Liver (tissue), 9 donors: ENCODE results near the gene ACTR2. TPM values are rescaled to one million over a fixed set of nuclear protein-coding genes. Genes with fewer than 3 reads are reported as not detected.
"Not testable (repeated sequence)": the region's sequence is repeated elsewhere in the genome, so short reads cannot be mapped to it uniquely, and the experiment has no call there.

Experiments
- DNase-seq: peaks from one replicate; pipeline ENCODE4 v3.0.0-alpha.2; 2017; ENCODE audit warnings: low spot score
- H3K27ac ChIP-seq, 2 donors: one replicate each; pipeline ENCODE4 v1.7.0; 2013; ENCODE audit warnings: inconsistent platforms in 2 of 2, low read length in 2 of 2, control low read depth in 1 of 2, low read depth in 1 of 2, mild to moderate bottlenecking in 1 of 2
- H3K27me3 ChIP-seq, 4 donors: one replicate each; pipeline versions ENCODE4 v1.6.1 to v1.7.0; 2013; ENCODE audit warnings: low read length in 3 of 4, inconsistent platforms in 1 of 4, mild to moderate bottlenecking in 1 of 4, moderate library complexity in 1 of 4; ENCODE audit not compliant: control insufficient read depth in 4 of 4, insufficient read depth in 4 of 4
- H3K36me3 ChIP-seq, 4 donors: one replicate each; pipeline versions ENCODE4 v1.6.1 to v1.7.0; 2013; ENCODE audit warnings: low read length in 3 of 4, mild to moderate bottlenecking in 3 of 4, low read depth in 1 of 4, moderate library complexity in 1 of 4; ENCODE audit not compliant: control insufficient read depth in 4 of 4, insufficient read depth in 3 of 4
- H3K4me1 ChIP-seq, 4 donors: one replicate each; pipeline versions ENCODE4 v1.6.1 to v1.7.0; 2013; ENCODE audit warnings: low read length in 3 of 4, mild to moderate bottlenecking in 3 of 4, moderate library complexity in 1 of 4; ENCODE audit not compliant: control insufficient read depth in 4 of 4, insufficient read depth in 4 of 4
- H3K4me3 ChIP-seq, 3 donors: one replicate each; pipeline versions ENCODE4 v1.6.1 to v1.7.0; 2013; ENCODE audit warnings: low read length in 3 of 3, control low read depth in 1 of 3, low read depth in 1 of 3, mild to moderate bottlenecking in 1 of 3
- H3K9ac ChIP-seq, 2 donors: one replicate each; pipeline ENCODE4 v1.7.0; 2013; ENCODE audit warnings: low read length in 2 of 2, mild to moderate bottlenecking in 2 of 2, moderate library complexity in 2 of 2, control low read depth in 1 of 2, low read depth in 1 of 2
- H3K9me3 ChIP-seq, 4 donors: one replicate each; pipeline versions ENCODE4 v1.6.1 to v1.7.0; 2013; ENCODE audit warnings: low read length in 3 of 4; ENCODE audit not compliant: control insufficient read depth in 4 of 4
- ATF3 ChIP-seq: IDR thresholded peaks from 2 replicates; pipeline ENCODE4 v1.6.1; 2016; ENCODE audit warnings: antibody characterized with exemption
- CTCF ChIP-seq: fragments of 150-350 bp; IDR thresholded peaks from 2 replicates; pipeline ENCODE4 v1.5.1; 2017; ENCODE audit warnings: improper control_type of control experiment, low read depth, low read length; ENCODE audit not compliant: missing input control
- EGR1 ChIP-seq, 2 donors: IDR thresholded peaks; 2 replicates each; pipeline ENCODE4 v1.6.1; 2016 to 2018; ENCODE audit warnings: antibody characterized with exemption in 2 of 2, low read depth in 2 of 2
- FOXA1 ChIP-seq: IDR thresholded peaks from 2 replicates; pipeline ENCODE4 v1.6.1; 2016; ENCODE audit warnings: antibody characterized with exemption
- FOXA2 ChIP-seq: IDR thresholded peaks from 2 replicates; pipeline ENCODE4 v1.6.1; 2016; ENCODE audit warnings: antibody characterized with exemption
- GABPA ChIP-seq, 2 donors: IDR thresholded peaks in 1 of 2; conservative IDR thresholded peaks in 1 of 2; 2 replicates each; pipeline ENCODE4 v1.6.1; 2016; ENCODE audit warnings: antibody characterized with exemption in 2 of 2, mild to moderate bottlenecking in 1 of 2, moderate library complexity in 1 of 2
- HNF4A ChIP-seq, 2 donors: conservative IDR thresholded peaks; 2 replicates each; pipeline ENCODE4 v1.6.1; 2016; ENCODE audit warnings: antibody characterized with exemption in 2 of 2, mild to moderate bottlenecking in 2 of 2
- HNF4G ChIP-seq: IDR thresholded peaks from 2 replicates; pipeline ENCODE4 v1.6.1; 2016; ENCODE audit warnings: antibody characterized with exemption
- MAX ChIP-seq: IDR thresholded peaks from 2 replicates; pipeline ENCODE4 v1.6.1; 2016; ENCODE audit warnings: antibody characterized with exemption
- NR2F2 ChIP-seq: IDR thresholded peaks from 2 replicates; pipeline ENCODE4 v1.6.1; 2016; ENCODE audit warnings: antibody characterized with exemption
- REST ChIP-seq: IDR thresholded peaks from 2 replicates; pipeline ENCODE4 v1.6.1; 2016; ENCODE audit warnings: antibody characterized with exemption, mild to moderate bottlenecking
- RXRA ChIP-seq, 2 donors: IDR thresholded peaks; 2 replicates each; pipeline ENCODE4 v1.6.1; 2017 to 2018; ENCODE audit warnings: antibody characterized with exemption in 2 of 2, mild to moderate bottlenecking in 1 of 2
- SP1 ChIP-seq: IDR thresholded peaks from 2 replicates; pipeline ENCODE4 v1.6.1; 2018; ENCODE audit warnings: antibody characterized with exemption, mild to moderate bottlenecking
- TAF1 ChIP-seq: conservative IDR thresholded peaks from 2 replicates; pipeline ENCODE4 v1.6.1; 2016; ENCODE audit warnings: antibody characterized with exemption, mild to moderate bottlenecking
- YY1 ChIP-seq: IDR thresholded peaks from 2 replicates; pipeline ENCODE4 v1.6.1; 2016; ENCODE audit warnings: antibody characterized with exemption, mild to moderate bottlenecking
- ZBTB33 ChIP-seq: IDR thresholded peaks from 2 replicates; pipeline ENCODE4 v1.6.1; 2016; ENCODE audit warnings: antibody characterized with exemption
- WGBS: extraction: QIAGEN DNeasy Blood & Tissue Kit; methylation state at CpG from one replicate; pipeline ENCODE4 v1.1.7; 2013; 5-methylcytosine and 5-hydroxymethylcytosine counted together
- polyA plus RNA-seq, 2 donors: library from polyadenylated mRNA; stranded (reverse) in 1 of 2; unstranded in 1 of 2; fragments of 200-250 nt in 1 of 2; fragments of >200 nt in 1 of 2; fragmentation: Nextera tagmentation in 1 of 2; extraction: Ambion mirVana in 1 of 2; gene quantifications; one replicate each; pipeline versions ENCODE4 v1.2.1 to v1.2.3, GENCODE V29; 2013 to 2015
- total RNA-seq, 2 donors: library from RNA; depleted of rRNA; stranded (reverse); fragments of >200 nt; gene quantifications; one replicate each; pipeline ENCODE4 v1.2.3, GENCODE V29; 2014
- donor health status: healthy.
- donor health status: healthy.
- donor health status: healthy.
- donor health status: healthy.
- donor health status: healthy.

ACTR2 gene
- total and polyA plus RNA-seq, 4 donors: 21.6 to 72.0 (median 45.9) TPM

- H3K27me3 ChIP-seq: no peaks in the 10 kb centered on the region
- no peak overlapping the region for H3K27ac ChIP-seq
- H3K4me3 ChIP-seq: no peak overlapping the region
- peaks cover 0 to 20% (median 9%) of the 10 kb centered on the region in 4 donors for H3K4me1 ChIP-seq
- WGBS: 84% methylated on average over 2 of the region's 2 CpGs
- TF ChIP-seq EGR1 (IDR thresholded peaks at IDR 0.05; ENCODE audit: low read depth in 2 of 2) (no peak), MAX (no peak), HNF4A (conservative IDR thresholded peaks at IDR 0.05) (no peak), FOXA2 (no peak), HNF4G (no peak), YY1 (no peak), NR2F2 (no peak)
- no peak overlapping the region for H3K9ac ChIP-seq
- no peaks in the 10 kb centered on the region for H3K36me3 ChIP-seq
- H3K9me3 ChIP-seq: no peaks in the 10 kb centered on the region
- DNase-seq: no peak
These were observed 5.0 kb downstream of the ACTR2 start for GRCh38 chr2:65232636-65233035.

- Histone ChIP-seq H3K9me3 (no peaks in the 10 kb centered on the region), H3K27me3 (no peaks in the 10 kb centered on the region), H3K4me3 (no peak overlapping the region), H3K27ac (no peak overlapping the region), H3K4me1 (peaks cover 0 to 4% (median under 1%) of the 10 kb centered on the region in 4 donors), H3K9ac (no peak overlapping the region), H3K36me3 (peaks cover 2 to 20% (median 5%) of the 10 kb centered on the region in 4 donors)
- TF ChIP-seq REST (no peak), HNF4A (conservative IDR thresholded peaks at IDR 0.05) (no peak), TAF1 (no peak), ZBTB33 (no peak), EGR1 (IDR thresholded peaks at IDR 0.05; ENCODE audit: low read depth in 2 of 2) (no peak), RXRA (IDR thresholded peaks at IDR 0.05) (no peak), MAX (no peak), CTCF (no peak), SP1 (no peak), FOXA1 (no peak), HNF4G (no peak), ATF3 (no peak), FOXA2 (no peak), GABPA (IDR thresholded peaks at IDR 0.05 in 1 of 2, conservative IDR thresholded peaks at IDR 0.05 in 1 of 2) (no peak), NR2F2 (no peak)
- DNase-seq: no peak
- 98% methylated on average over 3 of the region's 3 CpGs for WGBS
These were observed 13.0 kb downstream of the ACTR2 start for GRCh38 chr2:65240657-65241056.

- peaks cover 4 to 20% (median 8%) of the 10 kb centered on the region in 4 donors for H3K36me3 ChIP-seq
These were observed 16.8 kb downstream of the ACTR2 start for GRCh38 chr2:65244452-65244851.

More at GRCh38 chr2:65244452-65244851, 16.8 kb downstream of the ACTR2 start:
- DNase-seq, H3K4me3 ChIP-seq, H3K9ac ChIP-seq, H3K9me3 ChIP-seq, H3K4me1 ChIP-seq, H3K27me3 ChIP-seq, H3K27ac ChIP-seq: not testable (repeated sequence)
- WGBS: 90% methylated on average over 2 of the region's 2 CpGs
